ENCODE results near the gene CTBP2. TPM values are rescaled to one million over a fixed set of nuclear protein-coding genes. Genes with fewer than 3 reads are reported as not detected.

The CTBP2 gene
- total RNA-seq, 2 experiments from 2014 or later: 0.19 to 0.42 TPM

GRCh38 chr10:124953421-124953820 lies 206.9 kb downstream of the CTBP2 start:
- DNase-seq: no peak
- CTCF ChIA-PET: no interaction called here
- Mint-ChIP-seq H3K4me3 (no peak overlapping the region), H3K4me1 (ENCODE audit: low read depth) (peaks cover 43% of the 10 kb centered on the region), H3K27me3 (ENCODE audit: low read depth) (no peaks in the 10 kb centered on the region), H3K27ac (no peak overlapping the region), H3K36me3 (ENCODE audit: low read depth) (peaks cover 9% of the 10 kb centered on the region), H3K9me3 (no peaks in the 10 kb centered on the region)
- intact Hi-C loops (cut with micrococcal nuclease): no loop called here

GRCh38 chr10:124952123-124952522 lies 208.2 kb downstream of the CTBP2 start:
- CTCF ChIA-PET: no interaction called here
- Mint-ChIP-seq H3K4me3 (no peak overlapping the region), H3K9me3 (no peaks in the 10 kb centered on the region), H3K4me1 (ENCODE audit: low read depth) (peaks cover 40% of the 10 kb centered on the region), H3K27me3 (ENCODE audit: low read depth) (no peaks in the 10 kb centered on the region), H3K36me3 (ENCODE audit: low read depth) (peaks cover 12% of the 10 kb centered on the region), H3K27ac (no peak overlapping the region)
- intact Hi-C loops (cut with micrococcal nuclease): no loop called here
- no peak for DNase-seq

GRCh38 chr10:124949543-124949942 lies 210.8 kb downstream of the CTBP2 start:
- intact Hi-C loops (cut with micrococcal nuclease): no loop called here
- peaks cover 12% of the 10 kb centered on the region for H3K36me3 Mint-ChIP-seq (ENCODE audit: low read depth)
- DNase-seq: no peak
- no peak overlapping the region for H3K4me3 Mint-ChIP-seq
- no peak overlapping the region for H3K27ac Mint-ChIP-seq
- H3K4me1 Mint-ChIP-seq (ENCODE audit: low read depth): peaks cover 38% of the 10 kb centered on the region
- CTCF ChIA-PET: no interaction called here
- H3K9me3 Mint-ChIP-seq: no peaks in the 10 kb centered on the region
- no peaks in the 10 kb centered on the region for H3K27me3 Mint-ChIP-seq (ENCODE audit: low read depth)

DNA sequence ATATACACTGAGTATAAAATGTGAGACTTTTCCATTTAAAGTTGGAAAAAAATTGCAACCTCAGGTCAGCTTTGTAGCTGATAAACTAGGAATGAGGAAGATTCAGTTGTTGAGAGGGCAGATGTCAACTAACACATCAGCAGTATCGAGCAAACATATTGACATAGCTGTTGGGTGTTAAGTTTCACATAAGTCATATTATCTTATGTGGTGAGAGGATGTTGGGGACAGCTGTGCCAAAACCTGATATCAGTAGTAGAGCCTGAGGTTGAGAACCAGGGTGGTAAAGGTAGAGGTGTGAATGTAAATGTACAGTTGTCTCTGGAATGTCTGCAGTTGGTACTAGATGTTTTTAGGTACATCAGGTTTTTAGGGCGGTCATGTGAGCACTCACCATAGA lies 213.4 kb downstream of the CTBP2 start:
- Mint-ChIP-seq H3K27ac (no peak overlapping the region), H3K4me3 (no peak overlapping the region), H3K36me3 (ENCODE audit: low read depth) (peaks cover 9% of the 10 kb centered on the region), H3K9me3 (no peaks in the 10 kb centered on the region), H3K27me3 (ENCODE audit: low read depth) (no peaks in the 10 kb centered on the region), H3K4me1 (ENCODE audit: low read depth) (peaks cover 50% of the 10 kb centered on the region)
- intact Hi-C loops (cut with micrococcal nuclease): no loop called here
- DNase-seq: no peak
- CTCF ChIA-PET: interaction anchor here (0.6 to 0.7 kb wide), 2 partner anchors 10 to 24 kb away, joined by 3 to 4 read pairs; no protein-coding TSS in a partner anchor

DNA sequence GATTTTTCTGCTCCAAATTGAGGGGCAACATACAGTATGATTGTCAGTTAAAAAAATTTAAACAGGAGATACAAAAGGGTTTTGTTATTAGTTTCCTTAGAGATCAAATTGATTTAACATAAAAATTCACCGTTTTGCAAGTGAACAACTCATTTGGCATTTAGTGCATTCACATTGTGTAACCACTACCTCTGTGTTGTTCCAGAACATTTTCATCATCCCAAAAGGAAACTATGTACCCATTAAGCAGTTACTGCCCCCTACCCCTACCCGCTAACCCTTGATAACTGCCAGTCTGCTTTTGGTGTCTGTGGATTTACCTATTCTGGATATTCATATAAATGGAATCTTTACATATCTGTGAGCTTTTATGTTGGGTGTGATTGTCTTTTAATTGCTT lies 215.4 kb downstream of the CTBP2 start:
- peaks cover 9% of the 10 kb centered on the region for H3K36me3 Mint-ChIP-seq (ENCODE audit: low read depth)
- no peaks in the 10 kb centered on the region for H3K27me3 Mint-ChIP-seq (ENCODE audit: low read depth)
- no peak overlapping the region for H3K27ac Mint-ChIP-seq
- H3K9me3 Mint-ChIP-seq: no peaks in the 10 kb centered on the region
- CTCF ChIA-PET: no interaction called here
- H3K4me3 Mint-ChIP-seq: no peak overlapping the region
- intact Hi-C loops (cut with micrococcal nuclease): no loop called here
- DNase-seq: no peak
- peaks cover 61% of the 10 kb centered on the region for H3K4me1 Mint-ChIP-seq (ENCODE audit: low read depth)

DNA sequence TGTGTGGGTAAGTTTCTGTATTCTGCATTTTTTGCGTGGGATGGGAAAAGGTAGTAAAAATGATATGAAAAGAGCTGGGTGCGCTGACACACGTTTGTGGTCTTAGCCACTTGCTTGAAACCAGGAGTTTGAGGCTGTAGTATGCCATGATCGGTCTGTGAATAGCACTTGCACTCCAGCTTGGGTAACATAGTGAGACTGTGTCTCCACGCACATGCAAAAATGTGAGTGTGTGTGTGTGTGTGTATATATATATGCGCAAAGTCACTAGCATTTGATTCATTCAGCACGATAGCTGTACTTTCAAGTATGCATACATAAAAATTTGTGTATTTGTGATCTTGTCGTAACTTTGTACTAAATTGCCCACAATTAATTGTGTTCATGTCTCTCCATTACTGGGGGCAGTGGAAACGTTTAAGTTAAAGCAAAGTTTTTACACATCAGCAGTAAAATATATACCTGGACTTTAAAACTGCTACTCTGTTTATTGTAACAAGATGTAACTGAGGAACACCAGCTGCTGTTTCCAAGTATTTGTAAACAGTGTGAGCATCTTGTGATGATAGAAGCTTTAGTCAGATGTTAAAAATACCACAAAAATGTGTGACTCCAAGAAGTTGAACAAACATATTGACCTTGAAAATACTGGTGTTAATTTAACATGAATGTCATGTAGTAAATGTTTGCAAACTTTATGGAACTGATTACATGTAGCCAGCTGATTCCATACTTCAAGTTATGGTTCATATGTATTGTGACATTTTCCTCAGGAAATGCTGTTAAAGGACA lies 216.9 kb downstream of the CTBP2 start:
- CTCF ChIA-PET: no interaction called here
- DNase-seq: no peak
- H3K9me3 Mint-ChIP-seq: no peaks in the 10 kb centered on the region
- H3K27me3 Mint-ChIP-seq (ENCODE audit: low read depth): no peaks in the 10 kb centered on the region
- no peak overlapping the region for H3K4me3 Mint-ChIP-seq
- intact Hi-C loops (cut with micrococcal nuclease): no loop called here
- H3K4me1 Mint-ChIP-seq (ENCODE audit: low read depth): peaks cover 58% of the 10 kb centered on the region
- H3K27ac Mint-ChIP-seq: no peak overlapping the region
- peaks cover 4% of the 10 kb centered on the region for H3K36me3 Mint-ChIP-seq (ENCODE audit: low read depth)

GRCh38 chr10:124942317-124943169 lies 217.8 kb downstream of the CTBP2 start:
- Mint-ChIP-seq H3K4me1 (ENCODE audit: low read depth) (peaks cover 56% of the 10 kb centered on the region), H3K27ac (no peak overlapping the region), H3K4me3 (no peak overlapping the region), H3K36me3 (ENCODE audit: low read depth) (no peaks in the 10 kb centered on the region), H3K27me3 (ENCODE audit: low read depth) (no peaks in the 10 kb centered on the region), H3K9me3 (no peaks in the 10 kb centered on the region)
- DNase-seq: no peak
- CTCF ChIA-PET: no interaction called here
- intact Hi-C loops (cut with micrococcal nuclease): no loop called here

DNA sequence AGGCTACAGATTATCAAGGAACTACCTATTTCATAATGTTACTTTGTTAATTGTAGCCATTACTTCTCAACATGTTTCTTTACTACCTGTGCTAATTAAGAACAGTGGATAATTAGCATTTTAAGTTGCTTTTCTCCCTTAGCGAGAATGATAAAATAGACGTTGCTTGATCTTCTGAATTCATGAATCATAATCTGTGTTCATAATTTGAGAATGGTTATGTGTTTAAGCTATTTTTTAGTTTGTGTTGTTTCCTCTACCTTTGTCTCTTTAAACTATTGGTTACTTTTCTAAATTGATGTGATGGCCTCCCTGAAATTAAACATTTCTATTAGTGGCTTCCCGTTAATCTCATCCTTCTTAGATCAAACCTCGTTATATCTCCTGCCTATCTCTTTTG lies 218.5 kb downstream of the CTBP2 start, which contains the start of gene ZRANB1:
TSS of gene ZRANB1 (plus strand) at position 301 of the 400 bp plus-strand sequence. CDS start 371 bp downstream, outside the sequence.
- intact Hi-C loops (cut with micrococcal nuclease): no loop called here
- CTCF ChIA-PET: no interaction called here
- Mint-ChIP-seq H3K4me1 (ENCODE audit: low read depth) (peaks cover 50% of the 10 kb centered on the region), H3K27me3 (ENCODE audit: low read depth) (no peaks in the 10 kb centered on the region), H3K4me3 (no peak within 1 kb of the TSS), H3K27ac (no peak within 1 kb of the TSS), H3K36me3 (ENCODE audit: low read depth) (no peaks in the 10 kb centered on the region), H3K9me3 (no peaks in the 10 kb centered on the region)
- no peak for DNase-seq

DNA sequence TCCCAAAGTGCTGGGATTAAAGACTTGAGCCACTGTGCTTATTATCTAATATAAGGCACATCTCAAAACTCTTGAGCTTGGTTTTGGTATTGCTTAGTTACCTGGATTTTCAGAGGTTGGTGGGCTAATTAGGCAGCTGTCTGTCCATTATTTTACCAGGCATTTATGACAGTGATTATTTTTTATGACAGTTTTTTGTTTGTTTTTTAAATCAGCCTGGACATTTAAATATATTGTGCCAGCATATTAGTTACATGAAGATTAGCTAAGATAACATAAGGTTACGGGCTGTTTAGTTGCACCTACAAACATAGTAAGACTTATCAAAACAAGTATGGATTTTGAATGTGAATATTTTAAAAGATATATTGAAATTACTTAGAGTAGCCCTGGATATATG lies 221.1 kb downstream of the CTBP2 start:
- Mint-ChIP-seq H3K27me3 (ENCODE audit: low read depth) (no peaks in the 10 kb centered on the region), H3K9me3 (no peaks in the 10 kb centered on the region), H3K4me1 (ENCODE audit: low read depth) (peaks cover 58% of the 10 kb centered on the region), H3K4me3 (no peak overlapping the region), H3K36me3 (ENCODE audit: low read depth) (no peaks in the 10 kb centered on the region), H3K27ac (no peak overlapping the region)
- CTCF ChIA-PET: no interaction called here
- intact Hi-C loops (cut with micrococcal nuclease): no loop called here
- no peak for DNase-seq

DNA sequence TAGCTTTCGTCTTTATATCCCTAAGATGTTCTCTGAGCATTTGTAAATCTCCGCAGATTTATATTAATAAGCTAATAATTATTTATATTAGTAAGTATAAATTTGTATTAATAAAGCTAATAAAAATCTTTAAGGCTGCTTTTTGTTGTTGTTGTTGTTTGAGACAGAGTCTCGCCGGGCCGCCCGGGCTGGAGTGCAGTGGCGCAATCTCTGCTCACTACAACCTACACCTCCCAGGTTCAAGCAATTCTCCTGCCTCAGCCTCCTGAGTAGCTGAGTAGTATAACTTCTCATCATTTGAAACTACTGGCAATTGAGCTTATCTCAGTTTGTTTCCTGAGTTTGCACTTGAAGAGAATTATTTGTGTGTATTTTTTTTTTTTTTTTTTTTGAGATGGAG lies 223.6 kb downstream of the CTBP2 start:
- intact Hi-C loops (cut with micrococcal nuclease): loop anchor here (2.0 kb wide), 1 partner anchor 18 kb away; no protein-coding TSS in a partner anchor
- Mint-ChIP-seq H3K4me1 (ENCODE audit: low read depth) (peaks cover 44% of the 10 kb centered on the region), H3K27ac (no peak overlapping the region), H3K9me3 (peaks cover 1% of the 10 kb centered on the region), H3K27me3 (ENCODE audit: low read depth) (no peaks in the 10 kb centered on the region), H3K4me3 (no peak overlapping the region), H3K36me3 (ENCODE audit: low read depth) (peaks cover 7% of the 10 kb centered on the region)
- no peak for DNase-seq
- CTCF ChIA-PET: interaction anchor here (0.6 kb wide), 2 partner anchors 10 to 520 kb away, joined by 3 to 5 read pairs; no protein-coding TSS in a partner anchor

DNA sequence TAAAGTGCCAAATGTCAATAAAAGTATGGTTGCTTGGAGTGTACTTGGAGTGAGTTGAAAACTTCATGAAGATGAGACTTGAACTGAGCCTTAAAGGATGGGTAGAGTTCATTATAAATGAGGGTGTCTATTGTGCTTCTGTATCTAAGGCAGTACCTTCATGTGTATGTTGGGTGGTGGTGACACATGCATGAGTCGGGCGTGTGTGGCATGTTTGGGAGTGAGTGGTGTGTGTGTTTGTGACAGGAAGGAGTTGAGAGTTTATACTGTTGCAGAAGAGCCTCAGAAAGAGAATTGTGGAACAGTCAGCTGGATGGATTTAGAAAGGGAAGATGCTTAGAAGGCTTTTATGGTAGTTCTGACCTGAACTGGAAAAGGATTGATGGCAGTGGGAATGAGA lies 224.4 kb downstream of the CTBP2 start:
- peaks cover 9% of the 10 kb centered on the region for H3K36me3 Mint-ChIP-seq (ENCODE audit: low read depth)
- H3K27ac Mint-ChIP-seq: no peak overlapping the region
- H3K4me1 Mint-ChIP-seq (ENCODE audit: low read depth): peaks cover 41% of the 10 kb centered on the region
- H3K27me3 Mint-ChIP-seq (ENCODE audit: low read depth): no peaks in the 10 kb centered on the region
- peak; percentile 36 for DNase-seq
- intact Hi-C loops (cut with micrococcal nuclease): loop anchor here (2.0 kb wide), 1 partner anchor 17 kb away; no protein-coding TSS in a partner anchor
- no peak overlapping the region for H3K4me3 Mint-ChIP-seq
- H3K9me3 Mint-ChIP-seq: peaks cover 4% of the 10 kb centered on the region
- CTCF ChIA-PET: no interaction called here

Data from activated naive CD4-positive, alpha-beta T cell treated with anti-CD3 and anti-CD28 coated beads for 36 hours (primary cell).